HK-2 (cell line): ENCODE results near the gene RPL7A.
"Not testable (repeated sequence)": the region's sequence is repeated elsewhere in the genome, so short reads cannot be mapped to it uniquely, and the experiment has no call there.

ENCODE experiments used
- DNase-seq: peaks from one replicate; pipeline ENCODE4 v3.0.0-alpha.2; 2018; ENCODE audit not compliant: unreplicated experiment

The RPL7A gene

DNA sequence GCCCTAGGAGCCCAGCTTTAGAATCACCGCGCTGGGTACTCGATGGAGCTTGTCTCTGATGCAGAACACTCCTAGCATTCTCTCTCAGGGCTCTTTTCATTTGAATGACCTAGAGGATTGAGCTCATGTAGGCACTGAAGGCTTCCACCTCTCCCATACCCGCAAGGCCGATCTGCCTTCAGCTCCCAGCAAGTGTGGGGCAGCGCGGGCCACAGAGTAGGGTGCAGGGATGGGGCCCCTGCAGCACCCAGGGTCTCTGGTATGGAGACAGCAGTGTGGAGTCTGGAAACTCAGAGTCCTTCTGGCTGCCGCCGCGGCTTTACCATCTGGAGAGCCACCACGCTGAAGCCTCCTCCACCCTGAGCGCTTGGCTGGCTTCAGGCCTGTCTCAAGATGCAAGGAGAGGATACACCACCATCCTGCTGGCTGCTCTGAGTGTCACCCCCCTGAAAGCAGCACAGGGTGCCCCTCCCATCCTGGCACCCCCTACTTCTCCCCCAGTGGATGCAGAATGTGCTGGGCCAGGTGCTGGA lies 41.1 kb downstream of the RPL7A start:
- no peak for DNase-seq

DNA sequence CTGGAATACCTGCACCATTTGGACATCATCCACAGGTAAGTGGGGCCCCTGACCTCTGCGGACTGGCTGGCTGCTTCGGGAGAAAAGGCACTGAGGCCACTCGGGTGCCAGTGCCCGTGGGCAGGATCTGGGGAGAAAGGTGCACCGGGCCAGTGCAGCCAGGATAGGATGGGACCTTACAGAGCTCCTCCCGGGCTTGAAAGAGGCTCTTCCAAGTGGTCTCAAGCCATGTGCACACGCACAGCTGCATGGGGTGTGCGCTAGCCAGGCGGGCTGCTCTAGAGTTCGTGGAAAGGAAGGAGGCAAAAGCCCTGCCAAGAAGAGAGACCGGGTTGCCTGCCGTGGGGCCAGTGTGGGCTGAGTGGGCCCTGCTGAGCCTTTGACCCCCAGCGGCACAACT lies 41.5 kb downstream of the RPL7A start:
- DNase-seq, result no peak

DNA sequence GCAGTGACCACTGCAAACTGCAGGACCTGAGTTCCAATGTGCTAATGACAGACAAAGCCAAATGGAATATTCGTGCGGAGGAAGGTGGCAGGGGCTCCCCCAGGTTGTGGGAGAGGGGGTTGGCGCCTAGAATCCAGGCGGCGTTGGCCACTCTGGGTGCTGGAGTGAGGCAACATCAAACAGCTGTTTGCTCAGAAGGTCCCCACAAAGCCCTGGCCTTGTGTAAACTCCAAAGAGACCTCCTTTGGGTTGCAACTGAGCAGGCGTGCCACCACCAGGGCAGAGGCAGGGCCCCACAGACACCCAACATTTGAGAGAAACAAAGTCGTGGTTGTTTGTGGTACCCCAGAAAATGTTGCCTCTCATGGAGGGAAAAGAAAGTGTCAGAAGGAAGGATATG lies 42.7 kb downstream of the RPL7A start:
- no peak for DNase-seq

DNA sequence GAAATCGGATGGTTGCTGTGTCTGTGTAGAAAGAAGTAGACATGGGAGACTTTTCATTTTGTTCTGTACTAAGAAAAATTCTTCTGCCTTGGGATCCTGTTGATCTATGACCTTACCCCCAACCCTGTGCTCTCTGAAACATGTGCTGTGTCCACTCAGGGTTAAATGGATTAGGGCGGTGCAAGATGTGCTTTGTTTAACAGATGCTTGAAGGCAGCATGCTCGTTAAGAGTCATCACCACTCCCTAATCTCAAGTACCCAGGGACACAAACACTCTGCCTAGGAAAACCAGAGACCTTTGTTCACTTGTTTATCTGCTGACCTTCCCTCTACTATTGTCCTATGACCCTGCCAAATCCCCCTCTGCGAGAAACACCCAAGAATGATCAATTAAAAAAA lies 43.4 kb downstream of the RPL7A start:
- DNase-seq, result not testable (repeated sequence)

DNA sequence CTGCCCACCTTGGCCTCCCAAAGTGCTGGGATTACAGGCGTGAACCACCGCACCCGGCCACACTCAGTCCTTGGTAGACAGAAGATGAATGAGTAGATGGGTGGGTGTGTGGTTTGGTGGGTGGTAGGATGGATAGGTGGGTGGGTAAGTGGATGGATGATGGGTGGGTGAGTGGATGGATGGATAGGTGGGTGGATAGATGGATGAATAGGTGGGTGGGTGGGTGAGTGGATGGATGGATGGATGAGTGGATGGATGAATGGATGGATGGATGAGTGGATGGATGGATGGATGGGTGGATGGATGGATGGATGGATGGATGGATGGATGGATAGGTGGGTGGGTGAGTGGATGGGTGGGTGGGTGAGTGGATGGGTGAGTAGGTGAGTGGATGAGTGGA lies 44.3 kb downstream of the RPL7A start:
- DNase-seq, result not testable (repeated sequence)

DNA sequence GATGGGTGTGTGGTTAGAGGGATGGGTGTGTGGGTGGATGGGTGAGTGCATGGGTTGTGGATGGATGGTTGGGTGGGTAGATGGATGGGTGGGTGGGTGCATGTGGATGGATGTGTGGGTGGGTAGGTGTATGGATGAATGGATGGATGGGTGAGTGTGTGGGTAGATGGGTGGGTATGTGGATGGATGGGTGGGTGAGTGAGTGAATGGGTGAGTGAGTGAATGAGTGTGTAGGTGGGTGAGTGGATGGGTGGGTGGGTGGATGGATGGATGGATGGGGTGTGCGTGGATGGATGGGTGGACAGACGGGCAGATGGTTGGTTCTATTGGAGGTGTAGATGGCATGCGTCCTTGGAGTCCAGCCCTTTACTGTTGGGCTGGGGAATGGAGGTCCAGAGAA lies 45.4 kb downstream of the RPL7A start:
- DNase-seq, result no peak

DNA sequence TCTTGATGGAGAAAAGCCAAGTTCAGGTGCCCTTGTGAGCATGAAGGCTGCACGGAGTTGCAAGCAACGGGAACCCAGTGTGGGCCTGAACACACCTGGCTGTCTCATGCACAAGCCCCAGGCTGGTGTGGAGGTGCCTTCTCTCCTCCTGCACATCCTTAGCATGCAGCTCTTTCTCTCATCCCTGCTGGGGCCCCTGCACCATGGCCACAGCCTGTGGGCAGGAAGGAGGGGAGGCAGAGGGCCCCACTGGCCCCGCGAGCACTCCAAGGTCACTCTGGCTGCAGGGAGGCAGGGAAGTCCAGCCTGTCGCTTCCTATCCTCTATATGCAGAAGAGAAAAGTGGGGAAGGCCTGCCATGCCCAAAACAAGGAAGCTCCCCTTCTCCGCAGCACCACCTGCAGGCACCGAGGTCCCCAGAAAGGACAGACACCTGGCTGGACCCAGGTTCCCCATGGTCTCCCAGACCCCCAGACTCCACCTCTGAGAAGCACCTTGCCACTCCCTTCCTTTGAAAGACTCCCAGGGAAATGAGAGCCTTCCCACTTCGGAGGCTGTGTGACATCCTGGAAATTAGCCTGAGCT lies 46.8 kb downstream of the RPL7A start:
- DNase-seq, result no peak

DNA sequence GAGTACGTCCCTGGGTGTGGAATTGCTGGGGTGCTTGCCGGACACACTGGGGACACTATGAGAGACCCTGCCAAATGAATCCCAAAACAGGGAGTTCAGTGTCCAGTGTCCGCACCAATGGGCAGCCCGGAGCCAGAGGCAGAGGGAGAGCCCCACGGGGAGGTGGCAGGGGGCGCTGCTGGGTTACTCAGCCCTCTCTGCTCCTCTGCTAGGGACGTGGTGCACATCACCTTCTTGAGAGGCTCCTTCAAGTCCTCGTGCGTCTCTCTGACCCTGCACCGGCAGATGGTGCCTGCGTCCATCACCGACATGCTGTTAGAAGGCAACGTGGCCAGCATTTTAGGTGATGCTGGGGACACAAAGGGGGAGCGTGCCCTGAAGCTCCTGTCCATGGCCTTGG lies 48.9 kb downstream of the RPL7A start:
- DNase-seq, result no peak

DNA sequence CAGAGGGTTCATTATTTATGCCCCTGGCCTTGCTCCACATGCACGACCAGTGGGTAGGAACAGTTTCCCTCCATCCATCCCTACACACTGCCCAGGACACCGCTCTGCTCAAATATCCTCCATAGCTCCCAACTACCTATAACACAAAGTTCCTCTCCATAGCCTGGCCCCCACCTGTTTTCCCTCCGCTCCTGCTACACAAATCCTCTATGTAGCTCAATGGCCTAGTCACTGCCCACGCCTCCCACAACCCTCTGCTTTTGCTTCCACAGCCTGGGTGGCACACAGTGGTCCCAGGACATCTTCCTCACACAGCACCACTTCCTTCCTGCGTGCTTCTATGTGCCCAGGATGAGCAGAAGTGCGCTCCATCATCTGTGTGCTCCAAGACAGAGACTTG lies 49.4 kb downstream of the RPL7A start:
- no peak for DNase-seq

DNA sequence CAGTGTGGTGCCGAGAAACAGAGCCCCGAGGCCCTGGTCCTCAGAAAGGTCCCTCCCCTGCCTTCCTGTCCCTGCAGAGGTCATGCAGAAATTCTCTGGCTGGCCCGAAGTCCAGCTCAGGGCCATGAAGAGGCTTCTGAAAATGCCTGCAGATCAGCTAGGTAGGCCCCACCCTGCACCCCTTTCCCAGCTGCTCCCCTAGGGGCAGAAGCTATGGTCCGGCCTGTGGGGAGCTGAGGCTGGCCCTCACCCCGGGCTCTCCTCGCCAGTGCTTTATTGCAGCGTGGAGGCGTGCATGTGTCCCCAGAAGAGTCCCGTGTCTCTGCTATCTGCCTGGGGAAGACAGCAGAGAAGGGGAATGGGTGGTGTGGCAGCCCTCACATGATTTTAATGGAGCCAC lies 49.9 kb downstream of the RPL7A start:
- no peak for DNase-seq

DNA sequence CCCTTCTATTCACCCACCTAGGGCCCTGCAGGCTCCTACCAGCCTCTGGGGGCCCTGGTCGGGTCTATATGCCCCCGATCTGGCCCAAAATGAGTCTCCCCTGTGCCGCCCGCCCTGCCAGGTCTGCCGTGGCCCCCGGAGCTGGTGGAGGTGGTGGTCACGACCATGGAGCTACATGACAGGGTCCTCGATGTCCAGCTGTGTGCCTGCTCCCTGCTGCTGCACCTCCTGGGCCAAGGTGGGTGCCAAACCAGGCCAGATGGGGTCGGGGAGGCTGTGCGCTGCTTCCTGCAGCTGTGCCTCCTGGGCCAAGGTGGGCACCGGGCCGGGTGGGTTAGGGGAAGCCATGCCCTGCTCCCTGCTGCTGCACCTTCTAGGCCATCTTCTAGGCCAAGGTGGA lies 52.3 kb downstream of the RPL7A start:
- no peak for DNase-seq
